ENCODE data around the gene USP13.

DNA sequence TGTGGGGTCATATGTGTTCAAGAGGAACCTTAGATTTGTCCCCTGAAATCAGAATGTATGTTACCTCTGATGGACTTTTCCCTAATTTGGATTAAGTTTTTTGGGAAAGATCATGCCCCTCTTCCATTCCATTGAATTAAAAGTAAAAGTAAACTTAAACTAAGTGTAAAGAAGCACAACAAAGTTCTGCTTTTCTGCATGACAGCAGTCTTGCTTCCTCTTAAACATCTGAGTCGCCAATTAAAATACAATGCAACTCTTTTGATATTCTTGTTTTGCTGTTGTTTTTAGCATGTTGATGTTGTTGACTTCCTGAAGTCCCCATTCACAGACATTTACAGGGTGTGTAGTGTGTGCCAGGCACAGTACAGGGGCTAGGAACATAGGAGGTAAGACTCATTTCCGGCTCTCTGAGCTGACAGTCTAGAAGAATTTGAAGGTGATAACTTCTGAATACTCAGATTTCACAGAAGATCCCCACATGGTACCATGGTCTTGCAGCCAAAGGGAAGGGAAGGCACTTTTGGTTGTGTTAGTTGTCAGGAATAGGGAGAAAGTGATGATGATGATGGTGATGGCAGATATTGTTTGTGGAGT is 45.0 kb downstream of the USP13 start:
- TF ChIP-seq POLR2A (IDR thresholded peaks at IDR 0.05; ENCODE audit: low read length) = no peak
- TF ChIP-seq GATA1 (IDR thresholded peaks at IDR 0.05; ENCODE audit: low read depth, low read length) = no peak

Measured in erythroblast (primary cell).